Right lobe of liver (tissue), 4 donors: ENCODE data around the gene REELD1.

Source experiments
- POLR2A ChIP-seq: fragments of 450-650 bp; IDR thresholded peaks from one replicate; pipeline ENCODE4 v1.6.1; 2017; ENCODE audit warnings: antibody characterized with exemption, mild to moderate bottlenecking
- TF ChIP-seq, protein P1 (sequence below), 4 donors: fragments of 200-600 bp in 3 of 4; fragments of 450-650 bp in 1 of 4; IDR thresholded peaks; one replicate each; pipeline versions ENCODE4 v1.5.1 to v1.8.0; 2016 to 2022; ENCODE audit warnings: antibody characterized with exemption in 4 of 4, mild to moderate bottlenecking in 2 of 4
- donor health status: DM: no; HTN: no; CAD: no.
- donor health status: DM: no; HTN: no; CAD: no.
- donor health status: DM: no; HTN: yes; CAD: no.

DNA sequence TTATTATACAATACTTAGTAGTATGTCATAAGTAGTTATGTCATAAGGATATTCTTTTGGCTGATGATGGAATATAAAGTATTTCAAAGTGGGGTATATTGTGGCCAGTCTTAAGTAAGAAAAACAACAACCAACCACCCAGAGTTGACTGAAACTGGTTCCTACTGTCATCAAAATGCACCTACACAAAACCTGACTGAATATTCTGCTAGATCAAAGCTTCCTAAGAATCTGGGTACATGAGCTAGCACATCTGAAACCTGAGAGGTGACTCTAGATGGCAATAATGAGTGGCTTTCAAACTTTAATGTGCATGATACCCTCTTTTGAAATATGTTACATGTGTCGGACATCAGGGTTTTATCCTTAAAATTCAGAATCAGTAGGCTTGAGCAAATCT, 60.4 kb downstream of the REELD1 start:
- TF ChIP-seq, protein P1, sequence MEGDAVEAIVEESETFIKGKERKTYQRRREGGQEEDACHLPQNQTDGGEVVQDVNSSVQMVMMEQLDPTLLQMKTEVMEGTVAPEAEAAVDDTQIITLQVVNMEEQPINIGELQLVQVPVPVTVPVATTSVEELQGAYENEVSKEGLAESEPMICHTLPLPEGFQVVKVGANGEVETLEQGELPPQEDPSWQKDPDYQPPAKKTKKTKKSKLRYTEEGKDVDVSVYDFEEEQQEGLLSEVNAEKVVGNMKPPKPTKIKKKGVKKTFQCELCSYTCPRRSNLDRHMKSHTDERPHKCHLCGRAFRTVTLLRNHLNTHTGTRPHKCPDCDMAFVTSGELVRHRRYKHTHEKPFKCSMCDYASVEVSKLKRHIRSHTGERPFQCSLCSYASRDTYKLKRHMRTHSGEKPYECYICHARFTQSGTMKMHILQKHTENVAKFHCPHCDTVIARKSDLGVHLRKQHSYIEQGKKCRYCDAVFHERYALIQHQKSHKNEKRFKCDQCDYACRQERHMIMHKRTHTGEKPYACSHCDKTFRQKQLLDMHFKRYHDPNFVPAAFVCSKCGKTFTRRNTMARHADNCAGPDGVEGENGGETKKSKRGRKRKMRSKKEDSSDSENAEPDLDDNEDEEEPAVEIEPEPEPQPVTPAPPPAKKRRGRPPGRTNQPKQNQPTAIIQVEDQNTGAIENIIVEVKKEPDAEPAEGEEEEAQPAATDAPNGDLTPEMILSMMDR (IDR thresholded peaks at IDR 0.05): no peak
- no peak for TF ChIP-seq POLR2A
